Mesenchymal stem cell (in vitro differentiated cells and primary cell): Measurements from ENCODE around the gene DNAJA3.

Experiments used
- DNase-seq: peaks from one replicate; pipeline ENCODE4 v3.0.0-alpha.2; 2013
- H2AFZ ChIP-seq: one replicate; pipeline ENCODE4 v1.6.1; 2013; ENCODE audit warnings: low read depth, mild to moderate bottlenecking, control low read depth, inconsistent platforms, low read length, moderate library complexity
- H2AK5ac ChIP-seq: 2 replicates; pipeline ENCODE4 v1.6.1; 2013; ENCODE audit warnings: low read length, moderate library complexity, mild to moderate bottlenecking, inconsistent platforms; ENCODE audit not compliant: severe bottlenecking
- H2BK120ac ChIP-seq: one replicate; pipeline ENCODE4 v1.6.1; 2013; ENCODE audit warnings: low read depth, mild to moderate bottlenecking, inconsistent platforms, low read length, moderate library complexity
- H2BK12ac ChIP-seq, 2 experiments: one replicate each; pipeline ENCODE4 v1.6.1; 2013; ENCODE audit warnings: inconsistent platforms in 2 of 2, low read length in 2 of 2, mild to moderate bottlenecking in 2 of 2, moderate library complexity in 2 of 2, control low read depth in 1 of 2
- H2BK15ac ChIP-seq: one replicate; pipeline ENCODE4 v1.6.1; 2013; ENCODE audit warnings: mild to moderate bottlenecking, low read depth, inconsistent platforms; ENCODE audit not compliant: poor library complexity, severe bottlenecking
- H2BK5ac ChIP-seq: 2 replicates; pipeline ENCODE4 v1.6.1; 2013; ENCODE audit warnings: low read depth, mild to moderate bottlenecking, low read length, control low read depth, inconsistent platforms; ENCODE audit not compliant: poor library complexity, severe bottlenecking
- H3K14ac ChIP-seq, 2 experiments: one replicate each; pipeline ENCODE4 v1.6.1; 2013; ENCODE audit warnings: inconsistent platforms in 2 of 2, low read length in 2 of 2, control low read depth in 1 of 2, mild to moderate bottlenecking in 1 of 2, moderate library complexity in 1 of 2
- H3K18ac ChIP-seq, 2 experiments: one replicate each; pipeline ENCODE4 v1.6.1; 2013; ENCODE audit warnings: inconsistent platforms in 2 of 2, low read length in 2 of 2, control low read depth in 1 of 2, low read depth in 1 of 2, mild to moderate bottlenecking in 1 of 2
- H3K23ac ChIP-seq, 2 experiments: one replicate each; pipeline ENCODE4 v1.6.1; 2013; ENCODE audit warnings: inconsistent platforms in 2 of 2, low read length in 2 of 2, mild to moderate bottlenecking in 2 of 2, moderate library complexity in 2 of 2, control low read depth in 1 of 2
- H3K27ac ChIP-seq: 2 replicates; pipeline ENCODE4 v1.5.1; 2013; ENCODE audit warnings: mild to moderate bottlenecking, moderate library complexity, low read length, control low read depth, inconsistent platforms; ENCODE audit not compliant: poor library complexity, severe bottlenecking
- H3K27me3 ChIP-seq, 2 experiments: 2 replicates each; pipeline versions ENCODE4 v1.6.1 to v1.7.0; 2013; ENCODE audit warnings: low read length in 2 of 2, mild to moderate bottlenecking in 2 of 2, moderate library complexity in 2 of 2, control low read depth in 1 of 2, inconsistent platforms in 1 of 2; ENCODE audit not compliant: control insufficient read depth in 1 of 2, insufficient read depth in 1 of 2
- H3K36me3 ChIP-seq, 2 experiments: 2 replicates each; pipeline versions ENCODE4 v1.6.1 to v1.7.0; 2013; ENCODE audit warnings: low read length in 2 of 2, control low read depth in 1 of 2, inconsistent platforms in 1 of 2, low read depth in 1 of 2, mild to moderate bottlenecking in 1 of 2; ENCODE audit not compliant: insufficient read depth in 2 of 2, control insufficient read depth in 1 of 2
- H3K4ac ChIP-seq, 2 experiments: one replicate each; pipeline ENCODE4 v1.6.1; 2013; ENCODE audit warnings: inconsistent platforms in 2 of 2, low read length in 2 of 2, mild to moderate bottlenecking in 2 of 2, moderate library complexity in 2 of 2, control low read depth in 1 of 2, low read depth in 1 of 2
- H3K4me1 ChIP-seq: 2 replicates; pipeline ENCODE4 v1.6.1; 2013; ENCODE audit warnings: low read depth, low read length, control low read depth; ENCODE audit not compliant: control insufficient read depth, insufficient read depth
- H3K4me2 ChIP-seq: 2 replicates; pipeline ENCODE4 v1.6.1; 2013; ENCODE audit warnings: low read length, mild to moderate bottlenecking, inconsistent platforms; ENCODE audit not compliant: poor library complexity, severe bottlenecking
- H3K4me3 ChIP-seq, 2 experiments: 2 replicates each; pipeline versions ENCODE4 v1.5.1 to v1.7.0; 2013; ENCODE audit warnings: low read length in 2 of 2, mild to moderate bottlenecking in 2 of 2, control low read depth in 1 of 2, low read depth in 1 of 2; ENCODE audit not compliant: insufficient read depth in 1 of 2
- H3K79me1 ChIP-seq: replicated peaks from 2 replicates; pipeline ENCODE4 v1.6.1; 2013; ENCODE audit warnings: mild to moderate bottlenecking, control low read depth, low read length, inconsistent platforms; ENCODE audit not compliant: poor library complexity, severe bottlenecking
- H3K9ac ChIP-seq: 2 replicates; pipeline ENCODE4 v1.7.0; 2013; ENCODE audit warnings: mild to moderate bottlenecking, low read length, moderate library complexity
- H3K9me3 ChIP-seq: 2 replicates; pipeline ENCODE4 v1.7.0; 2013; ENCODE audit warnings: mild to moderate bottlenecking, low read length; ENCODE audit not compliant: control insufficient read depth
- H4K8ac ChIP-seq: one replicate; pipeline ENCODE4 v1.6.1; 2013; ENCODE audit warnings: inconsistent platforms, mild to moderate bottlenecking, low read length, moderate library complexity
- H4K91ac ChIP-seq: one replicate; pipeline ENCODE4 v1.6.1; 2013; ENCODE audit warnings: mild to moderate bottlenecking, low read length, inconsistent platforms
- WGBS: methylation state at CpG from one replicate; pipeline ENCODE4 v1.1.7; 2013; ENCODE audit warnings: mixed read lengths; 5-methylcytosine and 5-hydroxymethylcytosine counted together

DNAJA3 gene

DNA sequence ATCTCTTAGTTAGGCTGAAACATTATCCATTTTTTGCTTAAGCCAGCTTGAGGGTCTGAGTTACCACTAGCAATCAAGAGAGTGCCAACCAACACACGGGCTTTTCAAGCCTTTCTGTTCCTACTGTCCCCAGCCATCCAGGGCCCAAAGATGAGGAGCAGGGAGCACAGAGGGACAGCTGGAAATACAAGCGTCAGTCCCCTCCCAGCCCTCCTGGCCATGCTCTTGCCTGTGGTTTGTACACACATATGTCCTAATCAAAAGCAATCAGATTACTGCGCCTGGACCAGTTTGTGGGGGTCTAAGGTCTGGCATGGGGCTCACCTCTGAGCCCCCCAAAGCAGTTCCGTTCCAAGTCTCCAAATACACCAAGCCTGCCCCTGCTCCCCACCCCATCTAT, 12.8 kb upstream of the DNAJA3 start:
- Histone ChIP-seq H2BK5ac (no peak overlapping the region), H2BK120ac (no peak overlapping the region), H3K4ac (no peak overlapping the region), H4K91ac (peak overlapping the region; percentile 54), H3K18ac (peak overlapping the region in 1 of 2 experiments; percentile 54), H3K9me3 (no peaks in the 10 kb centered on the region), H4K8ac (peak overlapping the region; percentile 8), H3K4me1 (peaks cover 29% of the 10 kb centered on the region), H2AK5ac (no peak overlapping the region), H2BK15ac (no peak overlapping the region), H3K23ac (peak overlapping the region in 1 of 2 experiments; percentile 54), H3K36me3 (peaks cover 10 to 33% of the 10 kb centered on the region in 2 experiments), H3K9ac (no peak overlapping the region), H3K27me3 (no peaks in the 10 kb centered on the region), H2BK12ac (peak overlapping the region in 1 of 2 experiments; percentile 67), H2AFZ (no peak overlapping the region), H3K27ac (no peak overlapping the region), H3K4me3 (no peak overlapping the region), H3K4me2 (no peak overlapping the region), H3K14ac (no peak overlapping the region), H3K79me1 (peaks cover 39% of the 10 kb centered on the region)
- 96% methylated on average over 4 of the region's 4 CpGs for WGBS
- DNase-seq, result no peak

DNA sequence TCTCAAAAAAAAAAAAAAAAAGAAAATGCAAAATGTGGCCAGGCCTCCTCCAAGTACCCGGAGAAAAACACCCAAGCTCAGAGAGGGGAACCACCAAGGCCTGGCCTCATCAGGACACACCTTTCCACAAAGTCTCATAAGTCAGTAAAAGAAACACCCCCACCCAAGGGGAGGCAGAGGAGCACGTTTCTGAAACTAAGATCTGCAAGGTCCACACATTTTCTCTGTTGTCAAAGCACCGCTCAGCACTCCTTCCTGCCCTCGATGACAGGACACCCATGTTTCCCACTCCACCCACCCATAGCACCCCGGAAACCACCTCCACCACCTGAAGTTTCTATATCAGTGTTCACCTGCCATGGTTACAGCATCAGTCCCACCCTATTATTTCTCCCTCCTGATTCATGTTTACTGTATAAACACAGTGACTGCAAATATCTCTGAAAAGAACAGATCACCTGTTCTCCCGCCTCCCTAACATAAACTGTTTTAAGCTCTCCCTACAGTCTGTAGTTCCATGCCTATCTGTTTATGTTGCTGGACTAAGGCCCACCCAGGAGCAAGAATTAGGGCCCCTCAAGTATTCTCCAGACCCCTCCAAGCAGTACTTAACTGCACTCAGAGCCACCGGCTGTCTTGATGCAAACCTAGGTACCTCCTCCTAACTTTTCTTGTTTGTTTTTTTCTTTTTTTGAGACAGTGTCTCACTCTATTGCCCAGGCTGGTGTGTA, 11.3 kb upstream of the DNAJA3 start:
- no peak overlapping the region for H4K91ac ChIP-seq
- no peak overlapping the region for H3K27ac ChIP-seq
- H2BK12ac ChIP-seq, result no peak overlapping the region
- H2AFZ ChIP-seq, result no peak overlapping the region
- H3K27me3 ChIP-seq, result no peaks in the 10 kb centered on the region
- H3K4me2 ChIP-seq, result no peak overlapping the region
- no peak overlapping the region for H2BK5ac ChIP-seq
- H3K9ac ChIP-seq, result no peak overlapping the region
- H2BK15ac ChIP-seq, result peak overlapping the region; percentile 40
- no peaks in the 10 kb centered on the region for H3K9me3 ChIP-seq
- peak; percentile 48 for DNase-seq
- H3K79me1 ChIP-seq, result peaks cover 39% of the 10 kb centered on the region
- WGBS, result 92% methylated on average over 7 of the region's 7 CpGs
- peaks cover 19% of the 10 kb centered on the region for H3K4me1 ChIP-seq
- no peak overlapping the region for H3K18ac ChIP-seq
- no peak overlapping the region for H3K4ac ChIP-seq
- H3K36me3 ChIP-seq, result peaks cover 7 to 26% of the 10 kb centered on the region in 2 experiments
- H4K8ac ChIP-seq, result no peak overlapping the region
- H3K23ac ChIP-seq, result no peak overlapping the region
- H3K4me3 ChIP-seq, result no peak overlapping the region
- H3K14ac ChIP-seq, result no peak overlapping the region
- no peak overlapping the region for H2BK120ac ChIP-seq
- no peak overlapping the region for H2AK5ac ChIP-seq

DNA sequence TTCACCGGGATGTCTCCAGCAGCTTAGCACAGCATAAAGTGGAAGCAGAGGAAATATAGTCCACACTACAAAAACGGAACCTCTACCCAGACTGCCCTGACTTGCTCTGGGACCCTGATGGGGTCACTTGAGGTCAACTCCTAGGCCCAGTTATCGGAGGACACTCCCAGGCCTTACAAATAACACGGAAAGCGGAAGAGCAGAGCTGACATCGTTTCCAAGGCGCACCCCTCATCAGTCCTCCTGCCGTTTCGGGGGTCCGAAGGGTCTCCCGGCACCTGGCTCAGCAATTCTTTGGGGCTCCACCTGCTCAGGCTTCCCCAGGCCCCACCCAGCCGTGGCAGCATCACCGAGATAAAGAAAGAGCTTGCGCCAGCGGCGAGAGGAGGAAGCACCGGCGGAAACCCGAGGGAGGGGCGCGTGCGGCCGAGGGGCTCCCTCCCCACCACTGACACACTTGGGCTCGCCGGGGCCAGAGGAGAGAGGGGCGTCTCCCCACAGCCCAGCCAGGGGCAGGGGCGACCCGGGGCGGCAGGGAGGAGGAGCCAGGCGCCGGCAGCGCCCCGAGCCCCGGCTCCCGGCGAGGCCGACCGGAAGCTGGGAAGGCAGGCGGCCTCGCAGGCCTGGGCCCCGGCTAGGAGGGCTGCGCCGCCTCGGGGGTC, 10.0 kb upstream of the DNAJA3 start:
- Histone ChIP-seq H4K91ac (peak overlapping the region; percentile 82), H3K9ac (peak overlapping the region; percentile 85), H2BK15ac (peak overlapping the region; percentile 89), H3K79me1 (peaks cover 39% of the 10 kb centered on the region), H2BK5ac (no peak overlapping the region), H3K4me1 (peaks cover 13% of the 10 kb centered on the region), H3K4me2 (peak overlapping the region; percentile 60), H2BK12ac (peak overlapping the region in 1 of 2 experiments; percentile 43), H2AFZ (no peak overlapping the region), H3K4ac (peak overlapping the region; percentile 67 to 81), H3K9me3 (no peaks in the 10 kb centered on the region), H3K36me3 (peaks cover 7 to 20% of the 10 kb centered on the region in 2 experiments), H3K27ac (no peak overlapping the region), H2BK120ac (peak overlapping the region; percentile 52), H4K8ac (peak overlapping the region; percentile 55), H3K18ac (peak overlapping the region; percentile 81 to 83), H3K23ac (no peak overlapping the region), H3K27me3 (no peaks in the 10 kb centered on the region), H3K14ac (peak overlapping the region; percentile 17 to 93), H3K4me3 (peak overlapping the region; percentile 83 to 95), H2AK5ac (no peak overlapping the region)
- no peak for DNase-seq
- WGBS, result 6% methylated on average over 38 of the region's 44 CpGs
